AG09319 (cell line): ENCODE measurements around the gene FGF1.

Experiments
- DNase-seq: peaks from one replicate; pipeline ENCODE4 v3.0.0-alpha.2; 2010; ENCODE audit warnings: low read depth; ENCODE audit errors: extremely low read depth
- CTCF ChIP-seq: IDR thresholded peaks from 2 replicates; pipeline ENCODE4 v1.5.1; 2011; ENCODE audit warnings: low read depth, mild to moderate bottlenecking, inconsistent platforms, low read length, moderate library complexity

Gene FGF1

GRCh38 chr5:142600092-142600491, 85.8 kb downstream of the FGF1 start:
- TF ChIP-seq CTCF, result no peak

GRCh38 chr5:142598338-142598700, 87.6 kb downstream of the FGF1 start:
- no peak for TF ChIP-seq CTCF
- no peak for DNase-seq

More at GRCh38 chr5:142600092-142600491, 85.8 kb downstream of the FGF1 start:
- DNase-seq, result no peak

DNA sequence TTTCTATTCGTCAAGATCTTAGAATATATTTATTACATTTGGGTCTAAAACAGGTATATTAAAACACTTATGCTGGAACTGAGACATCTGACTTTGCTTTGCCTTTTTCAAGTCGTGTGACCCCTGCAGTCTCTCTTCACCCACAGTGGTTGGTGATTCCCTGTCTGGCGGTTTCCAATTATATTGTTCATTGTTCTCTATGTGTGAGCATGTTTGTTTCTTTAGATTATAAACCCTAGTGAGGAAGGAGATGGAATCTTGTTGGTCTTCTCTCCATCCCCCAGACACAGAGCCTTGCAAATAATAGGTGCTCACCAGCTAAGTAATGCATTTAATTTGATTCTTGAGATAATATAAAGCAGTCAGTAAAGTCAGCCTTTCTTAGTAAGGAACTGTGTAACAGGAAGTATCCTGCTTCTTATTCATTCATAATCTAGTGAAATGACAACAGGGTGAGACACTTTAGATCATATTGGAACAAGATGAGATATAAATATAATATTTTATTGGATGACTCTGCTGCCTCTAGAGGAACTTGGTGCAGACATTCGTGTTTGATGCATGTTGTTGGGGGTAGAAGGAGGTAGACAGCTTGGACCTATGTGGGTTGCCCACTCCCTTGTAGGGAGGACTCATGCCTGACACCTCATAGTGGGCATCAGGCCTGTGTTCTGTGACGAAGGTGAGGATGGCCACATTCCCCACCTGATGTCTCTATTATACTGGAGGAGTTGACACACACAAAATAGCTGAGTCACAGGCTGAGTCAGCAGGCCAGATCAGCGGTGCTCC, 88.1 kb downstream of the FGF1 start:
- no peak; the same call in 1 of the 2 replicates for TF ChIP-seq CTCF

GRCh38 chr5:142597025-142597424, 88.9 kb downstream of the FGF1 start:
- no peak for DNase-seq
- TF ChIP-seq CTCF, result no peak

More for the DNA sequence above, 88.1 kb downstream of the FGF1 start:
- DNase-seq, result peak; percentile 19

DNA sequence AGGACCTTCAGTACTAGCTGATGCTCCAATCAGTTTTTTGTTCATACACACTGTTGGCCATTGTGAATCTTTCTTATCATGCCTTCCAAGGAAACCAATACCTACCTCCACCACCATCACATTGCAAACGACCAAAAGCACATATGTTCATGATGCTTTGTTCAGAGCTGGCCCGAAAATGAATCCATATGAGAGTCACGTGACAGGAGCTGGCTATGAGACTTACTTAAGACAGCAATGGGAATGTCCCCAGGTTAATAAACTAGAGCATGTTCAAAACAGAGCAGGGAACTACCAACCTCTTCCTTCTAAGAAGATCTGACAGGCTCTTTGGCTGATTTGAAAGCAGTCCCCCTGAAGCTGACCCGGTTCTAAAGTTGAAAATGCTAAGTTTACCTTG, 93.5 kb downstream of the FGF1 start:
- no peak for DNase-seq
- TF ChIP-seq CTCF, result no peak

- DNase-seq, result no peak
- no peak for TF ChIP-seq CTCF
Observed at GRCh38 chr5:142590451-142591231, 95.2 kb downstream of the FGF1 start.

DNA sequence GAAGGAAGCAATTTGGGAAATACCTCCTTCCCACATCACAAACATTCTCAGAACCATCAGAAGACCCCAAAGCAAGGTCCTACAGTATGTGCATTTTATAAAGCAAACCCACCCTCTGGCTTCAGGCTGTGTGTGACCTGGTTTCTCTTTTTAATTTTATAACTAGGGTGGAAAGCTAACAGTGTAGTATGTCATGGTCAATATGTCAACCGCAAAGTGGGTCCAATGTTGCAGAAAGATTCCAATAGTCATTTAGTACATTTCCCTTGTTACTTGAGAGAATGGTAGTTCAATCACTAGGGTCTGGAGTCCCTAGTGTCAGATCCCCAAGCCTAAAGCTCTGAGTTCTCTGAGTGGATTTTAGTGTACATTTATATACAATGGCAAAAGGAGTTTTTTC, 96.2 kb downstream of the FGF1 start:
- no peak for TF ChIP-seq CTCF
- DNase-seq, result no peak
